Thoracic aorta endothelial cell (primary cell): ENCODE results near the gene HDAC10. TPM values are rescaled to one million over a fixed set of nuclear protein-coding genes. Genes with fewer than 3 reads are reported as not detected.

Experiments used
- total RNA-seq: library from RNA; depleted of rRNA; stranded (reverse); fragments of >200 nt; gene quantifications from 2 replicates; pipeline ENCODE4 v1.2.3, GENCODE V29; 2012

HDAC10 gene
- total RNA-seq = 17.0 and 17.4 TPM in 2 replicates

GRCh38 chr22:50250555-50251476 is at the start of gene HDAC10:
Gene HDAC10 (minus strand): TSS chr22:50251265. CDS start chr22:50251032, 233 bp downstream.

GRCh38 chr22:50269970-50270665 is 19.1 kb upstream of the HDAC10 start, which contains the start of gene MAPK11:
Gene MAPK11 (minus strand): TSS chr22:50270380. CDS start chr22:50270292, 88 bp downstream.

GRCh38 chr22:50261615-50262459 is 10.8 kb upstream of the HDAC10 start, which contains the start of gene MAPK12:
Gene MAPK12 (minus strand): TSS chr22:50261683. CDS start chr22:50261509, 174 bp downstream.

GRCh38 chr22:50244420-50245213 is 6.4 kb downstream of the HDAC10 start, which contains the start of gene TUBGCP6:
Gene TUBGCP6 (minus strand): TSS chr22:50245023. CDS start chr22:50244459, 564 bp downstream.

GRCh38 chr22:50200461-50201190 is 50.4 kb downstream of the HDAC10 start, which contains the start of gene SELENOO:
Gene SELENOO (plus strand): TSS chr22:50201011. CDS start chr22:50201037, 26 bp downstream.

Other genes starting within 250 kb of the HDAC10 start
- 0.13 and 0.22 TPM in 2 replicates for gene IL17REL, start 238.5 kb downstream of the HDAC10 start, total RNA-seq
- not detected in 2 replicates for gene TTLL8, start 193.0 kb downstream of the HDAC10 start, total RNA-seq
- gene MLC1, start 165.8 kb downstream of the HDAC10 start, total RNA-seq = not detected in 2 replicates
- 20.2 and 44.9 TPM in 2 replicates for gene MOV10L1, start 161.3 kb downstream of the HDAC10 start, total RNA-seq
- gene PANX2, start 80.5 kb downstream of the HDAC10 start, total RNA-seq = 1.7 TPM in 2 replicates
- 30.6 and 36.8 TPM in 2 replicates for gene TRABD, start 65.4 kb downstream of the HDAC10 start, total RNA-seq
- gene SELENOO, start 50.3 kb downstream of the HDAC10 start, total RNA-seq = 18.5 and 21.0 TPM in 2 replicates
- 28.3 and 28.7 TPM in 2 replicates for gene TUBGCP6, start 6.2 kb downstream of the HDAC10 start, total RNA-seq
- 40.8 and 49.9 TPM in 2 replicates for gene MAPK12, start 10.4 kb upstream of the HDAC10 start, total RNA-seq
- gene MAPK11, start 19.1 kb upstream of the HDAC10 start, total RNA-seq = 10.1 and 10.8 TPM in 2 replicates
- gene PLXNB2, start 56.4 kb upstream of the HDAC10 start, total RNA-seq = 64.2 and 73.9 TPM in 2 replicates
- gene DENND6B, start 75.7 kb upstream of the HDAC10 start, total RNA-seq = 1.1 and 1.7 TPM in 2 replicates
- gene PPP6R2, start 92.1 kb upstream of the HDAC10 start, total RNA-seq = 47.9 and 48.7 TPM in 2 replicates
- gene SBF1, start 223.8 kb upstream of the HDAC10 start, total RNA-seq = 47.6 and 55.6 TPM in 2 replicates
- gene ADM2, start 230.3 kb upstream of the HDAC10 start, total RNA-seq = 0.36 and 0.40 TPM in 2 replicates
- gene MIOX, start 235.6 kb upstream of the HDAC10 start, total RNA-seq = not detected in 2 replicates